T47D (cell line): ENCODE measurements around the gene RIMS4.

Source experiments
- DNase-seq, 2 experiments: peaks; one replicate each; pipeline versions ENCODE4 v3.0.0 to v3.0.0-alpha.2; 2011 to 2012; ENCODE audit warnings: low read depth in 1 of 2, low spot score in 1 of 2
- JUND ChIP-seq: IDR thresholded peaks from 2 replicates; pipeline ENCODE4 v1.6.1; 2012; ENCODE audit warnings: low read depth
- in situ Hi-C: cut with HindIII; loops from 2 replicates; pipeline ENCODE4 v1.10.0; 2016; ENCODE audit warnings: low sequenced_read_pairs, low pct_unique_long_range_greater_than_20kb

The RIMS4 gene

GRCh38 chr20:44735816-44736169 is 74.6 kb downstream of the RIMS4 start:
- no peak for DNase-seq
- in situ Hi-C loops = no loop called here
- no peak for TF ChIP-seq JUND

DNA sequence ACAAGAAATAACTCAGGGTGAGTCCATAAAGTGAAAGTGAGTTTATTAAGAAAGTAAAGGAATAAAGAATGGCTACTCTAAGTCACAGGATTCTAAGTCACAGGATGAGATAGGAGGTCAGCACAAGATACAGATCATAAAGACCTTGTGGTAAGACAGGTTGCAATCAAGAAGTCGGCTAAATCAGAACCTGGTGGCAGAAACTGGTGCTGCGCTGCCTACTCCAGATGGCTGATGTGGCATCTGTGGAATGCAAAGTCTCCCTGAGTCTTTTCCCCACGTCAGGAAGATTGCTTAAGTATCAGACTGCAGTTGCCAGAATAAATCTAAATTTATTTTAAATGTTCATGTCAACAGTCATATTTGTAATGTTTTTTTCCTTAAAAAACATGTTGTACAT is 75.4 kb downstream of the RIMS4 start:
- DNase-seq = peak in 1 of 2 experiments; percentile 68
- in situ Hi-C loops = no loop called here
- no peak for TF ChIP-seq JUND

DNA sequence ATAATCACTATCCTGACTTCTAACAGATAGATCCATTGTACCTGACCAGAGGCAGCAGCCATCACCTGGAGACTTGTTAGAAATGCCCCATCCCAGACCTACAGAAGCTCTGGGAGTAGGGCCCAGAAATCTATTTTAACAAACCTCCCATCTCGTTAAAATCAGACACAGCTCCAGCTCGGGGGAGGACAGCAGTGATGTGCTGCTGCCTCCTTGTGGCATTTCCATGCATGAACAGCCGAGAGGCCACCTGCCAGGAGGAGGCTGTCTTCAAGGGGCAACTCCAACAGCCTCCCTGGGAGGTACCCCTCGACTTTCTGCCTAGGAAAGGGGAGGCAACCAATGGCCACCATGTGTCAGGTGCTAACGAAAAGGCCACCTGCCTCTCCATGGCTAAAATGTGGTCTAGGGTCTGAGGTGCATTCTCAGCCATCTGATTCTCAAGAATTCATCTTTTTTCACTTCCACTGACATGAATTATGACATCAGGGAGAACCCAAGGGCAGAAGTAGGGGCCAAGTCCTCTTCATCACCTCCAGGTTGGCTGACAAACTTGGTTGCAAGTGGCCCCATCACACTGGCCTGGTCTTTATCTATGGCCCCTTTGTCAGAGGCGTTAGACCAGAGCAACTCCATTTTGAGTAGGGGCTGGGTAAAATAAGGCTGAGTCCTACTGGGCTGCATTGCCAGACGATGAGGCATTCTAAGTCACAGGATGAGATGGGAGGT is 76.8 kb downstream of the RIMS4 start:
- no peak for TF ChIP-seq JUND
- DNase-seq = peak in 1 of 2 experiments; percentile 81
- in situ Hi-C loops = no loop called here

GRCh38 chr20:44732327-44732726 is 78.0 kb downstream of the RIMS4 start:
- no peak for TF ChIP-seq JUND
- no peak for DNase-seq
- in situ Hi-C loops = no loop called here

- no peak for TF ChIP-seq JUND
- no peak for DNase-seq
- in situ Hi-C loops = no loop called here
These were observed 78.7 kb downstream of the RIMS4 start for GRCh38 chr20:44731657-44732056.

DNA sequence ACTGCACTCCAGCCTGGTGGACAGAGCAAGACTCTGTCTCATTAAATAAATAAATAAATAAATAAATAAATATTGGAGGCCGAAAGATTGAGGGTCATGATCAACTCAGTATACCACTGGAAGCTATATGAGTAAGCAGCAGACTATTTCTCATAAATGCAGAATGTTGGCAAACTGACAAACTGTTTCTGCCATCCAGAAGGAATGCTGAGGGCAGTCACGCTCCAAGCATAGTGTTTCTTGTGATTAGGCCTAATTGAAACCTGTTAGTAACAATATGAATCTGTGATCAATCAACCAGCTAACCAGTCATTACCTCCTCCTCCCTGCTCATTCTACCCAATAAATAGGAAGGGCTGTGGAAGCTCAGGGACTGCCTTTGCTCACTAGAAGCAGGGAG is 79.9 kb downstream of the RIMS4 start:
- in situ Hi-C loops = no loop called here
- TF ChIP-seq JUND = no peak
- DNase-seq = peak in 1 of 2 experiments; percentile 74

GRCh38 chr20:44728801-44729443 is 81.4 kb downstream of the RIMS4 start:
- in situ Hi-C loops = no loop called here
- peak; percentile 92 to 95 for DNase-seq
- peak; percentile 76 for TF ChIP-seq JUND

- in situ Hi-C loops = no loop called here
- no peak for TF ChIP-seq JUND
- DNase-seq = no peak
These were observed 82.7 kb downstream of the RIMS4 start for GRCh38 chr20:44727651-44728050.

DNA sequence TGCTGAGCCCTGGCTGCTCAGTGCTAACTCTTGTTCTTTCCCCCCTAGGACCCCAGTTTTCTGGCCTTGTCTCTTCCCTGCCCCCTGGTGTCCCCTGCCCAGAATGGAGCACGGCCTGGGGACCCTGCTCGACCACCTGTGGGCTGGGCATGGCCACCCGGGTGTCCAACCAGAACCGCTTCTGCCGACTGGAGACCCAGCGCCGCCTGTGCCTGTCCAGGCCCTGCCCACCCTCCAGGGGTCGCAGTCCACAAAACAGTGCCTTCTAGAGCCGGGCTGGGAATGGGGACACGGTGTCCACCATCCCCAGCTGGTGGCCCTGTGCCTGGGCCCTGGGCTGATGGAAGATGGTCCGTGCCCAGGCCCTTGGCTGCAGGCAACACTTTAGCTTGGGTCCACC is 83.3 kb downstream of the RIMS4 start:
- in situ Hi-C loops = no loop called here
- TF ChIP-seq JUND = no peak
- DNase-seq = no peak

DNA sequence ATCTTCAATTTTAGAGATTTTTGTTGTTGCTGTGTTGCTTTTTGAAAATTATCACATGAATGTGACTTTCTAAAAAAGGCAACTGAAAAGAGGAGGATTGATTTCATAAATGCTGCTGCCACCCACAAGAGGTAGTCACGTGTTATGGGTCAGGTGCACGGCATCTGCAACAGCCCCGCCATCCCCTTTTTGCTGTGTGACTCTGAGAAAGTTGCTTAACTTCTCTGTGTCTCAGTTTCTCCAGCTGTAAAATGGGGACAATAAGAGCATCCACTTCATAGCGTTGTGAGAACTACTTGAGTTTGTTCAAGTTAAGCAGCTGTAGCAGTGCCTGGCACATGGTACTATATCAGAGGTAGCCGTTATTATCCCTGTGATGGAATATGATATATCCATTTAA is 84.5 kb downstream of the RIMS4 start:
- no peak for TF ChIP-seq JUND
- in situ Hi-C loops = no loop called here

DNA sequence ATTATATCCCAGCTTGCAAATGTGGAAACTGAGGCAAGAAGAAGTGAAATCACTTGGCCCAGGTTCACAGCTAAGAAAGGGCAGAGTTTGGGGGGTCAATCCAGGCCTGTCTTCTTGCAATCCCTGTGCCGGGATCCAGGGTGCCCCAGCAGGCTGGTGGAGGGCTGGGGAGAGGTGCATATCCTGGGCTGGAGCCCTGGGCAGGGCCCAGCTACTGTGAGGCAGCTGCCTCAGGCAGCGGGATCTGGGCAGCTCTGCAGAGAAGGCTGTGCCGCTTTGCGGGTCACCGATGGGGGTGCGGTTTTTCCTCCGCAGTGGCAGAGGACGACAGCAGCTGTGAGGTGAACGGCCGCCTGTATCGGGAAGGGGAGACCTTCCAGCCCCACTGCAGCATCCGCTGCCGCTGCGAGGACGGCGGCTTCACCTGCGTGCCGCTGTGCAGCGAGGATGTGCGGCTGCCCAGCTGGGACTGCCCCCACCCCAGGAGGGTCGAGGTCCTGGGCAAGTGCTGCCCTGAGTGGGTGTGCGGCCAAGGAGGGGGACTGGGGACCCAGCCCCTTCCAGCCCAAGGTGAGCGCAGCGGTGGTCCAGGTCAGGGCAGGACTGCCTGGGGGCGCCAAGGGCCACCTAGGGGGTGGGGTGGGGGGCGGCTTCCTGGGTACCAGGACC is 85.8 kb downstream of the RIMS4 start:
- TF ChIP-seq JUND = no peak
- in situ Hi-C loops = no loop called here
- DNase-seq = no peak

More for the DNA sequence above, 84.5 kb downstream of the RIMS4 start:
- no peak for DNase-seq

DNA sequence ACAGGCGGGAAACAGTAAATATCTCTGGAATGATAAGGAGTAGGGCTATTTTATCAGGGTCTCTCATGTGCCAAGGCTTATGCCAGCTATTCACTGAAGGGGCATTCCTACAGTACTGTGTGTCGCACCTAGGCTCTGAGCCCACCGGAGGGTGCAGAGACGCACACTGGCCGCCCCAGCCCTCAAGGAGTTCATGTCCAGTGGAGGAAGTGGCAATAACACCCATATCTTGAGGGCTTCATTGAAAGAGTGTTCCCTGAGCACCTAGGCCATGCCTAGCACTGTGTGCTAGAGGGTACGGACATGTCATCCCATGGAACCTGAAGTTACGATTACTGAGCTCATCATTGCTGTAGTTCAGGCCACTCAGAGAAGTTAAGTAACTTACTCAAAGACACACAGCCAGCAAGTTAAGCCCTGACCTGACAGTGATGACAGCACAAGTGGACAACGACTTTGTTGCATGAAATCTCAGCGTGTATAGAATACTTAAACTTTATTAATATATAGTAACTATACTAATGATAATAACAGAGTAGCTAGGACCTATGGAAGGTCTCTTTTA is 86.5 kb downstream of the RIMS4 start:
- in situ Hi-C loops = no loop called here
- no peak for DNase-seq
- no peak for TF ChIP-seq JUND

DNA sequence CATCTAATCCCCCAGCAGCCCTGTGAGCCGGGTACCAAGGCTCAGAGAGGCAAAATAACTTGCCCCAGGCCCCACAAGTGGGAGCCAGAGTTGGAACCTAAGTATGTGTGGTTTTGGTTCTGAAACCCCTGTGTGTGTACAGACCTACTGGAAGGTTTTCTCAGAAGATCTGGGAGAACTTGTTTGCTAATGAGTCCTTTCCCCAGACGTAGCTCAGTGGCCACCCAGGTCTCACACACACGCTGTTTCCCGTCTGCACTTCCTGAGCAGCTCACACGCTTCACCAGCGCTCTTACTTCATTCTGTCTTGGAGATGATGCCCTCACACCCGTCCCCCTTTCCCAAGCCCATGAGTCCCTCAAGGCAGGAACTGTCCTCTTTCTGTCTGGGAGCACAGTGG is 87.0 kb downstream of the RIMS4 start:
- in situ Hi-C loops = no loop called here
- peak in 1 of 2 experiments; percentile 56 for DNase-seq
- TF ChIP-seq JUND = no peak
